ENCODE data around the gene NPAS3.

DNA sequence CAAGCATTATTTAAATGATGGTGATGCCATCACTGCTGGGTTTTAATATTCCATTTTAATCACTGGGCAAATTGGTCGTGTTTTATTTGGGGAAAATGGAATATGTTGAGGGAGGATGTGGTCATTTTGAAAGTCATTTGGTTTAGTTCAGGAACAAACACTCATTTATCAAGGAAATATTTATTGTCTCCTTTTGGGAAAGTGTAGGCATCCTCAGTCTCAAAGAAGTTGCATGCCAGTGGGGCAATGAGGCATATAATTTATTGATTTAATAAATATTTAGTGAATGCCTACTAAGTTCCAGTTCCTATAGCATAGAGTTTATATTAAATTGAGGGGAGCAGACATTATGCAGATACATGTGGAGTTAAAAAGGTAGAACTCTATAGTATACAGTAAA lies 134.3 kb downstream of the NPAS3 start:
- TF ChIP-seq POLR2AphosphoS5 (IDR thresholded peaks at IDR 0.05; ENCODE audit: low read depth, low read length) (no peak), SIN3A (IDR thresholded peaks at IDR 0.05; ENCODE audit: borderline replicate concordance, insufficient read depth, low read length) (no peak)

All from PFSK-1 (cell line).